ENCODE data around the gene CHMP2A. TPM values are rescaled to one million over a fixed set of nuclear protein-coding genes. Genes with fewer than 3 reads are reported as not detected.
A peak's percentile ranks its signal among the peaks of the same experiment; 100 is the strongest.
"Not testable (repeated sequence)": the region's sequence is repeated elsewhere in the genome, so short reads cannot be mapped to it uniquely, and the experiment has no call there.

CHMP2A gene
- polyA plus RNA-seq, 1 donor from 2014 or later, result 160 TPM

- Mint-ChIP-seq H3K4me3 (peak overlapping the region in 3 of 4 donors; percentile 8 to 79 (median 43)), H3K4me1 (peaks cover 22 to 25% (median 24%) of the 10 kb centered on the region in 3 donors)
- not testable (repeated sequence) for H3K36me3 Mint-ChIP-seq, H3K9me3 Mint-ChIP-seq, H3K27ac Mint-ChIP-seq, H3K27me3 Mint-ChIP-seq
These were observed 12.1 kb downstream of the CHMP2A start for GRCh38 chr19:58542641-58543372.

GRCh38 chr19:58539169-58539559 is 15.7 kb downstream of the CHMP2A start:
- H3K27me3 Mint-ChIP-seq, result peaks cover 16% of the 10 kb centered on the region
- H3K27ac Mint-ChIP-seq, result peak overlapping the region in 1 of 3 donors; percentile 10
- H3K4me3 Mint-ChIP-seq, result peak overlapping the region in 1 of 4 donors; percentile 68
- H3K4me1 Mint-ChIP-seq, result peaks cover 7 to 15% (median 9%) of the 10 kb centered on the region in 3 donors
- not testable (repeated sequence) for H3K9me3 Mint-ChIP-seq, H3K36me3 Mint-ChIP-seq

- peaks cover 15% of the 10 kb centered on the region for H3K27me3 Mint-ChIP-seq
- H3K4me3 Mint-ChIP-seq, result peak overlapping the region; percentile 41 to 87 (median 64)
- peak overlapping the region in 1 of 3 donors; percentile 10 for H3K27ac Mint-ChIP-seq
- H3K36me3 Mint-ChIP-seq, result peaks cover 2% of the 10 kb centered on the region
- H3K4me1 Mint-ChIP-seq, result peaks cover under 1 to 13% (median 4%) of the 10 kb centered on the region in 3 donors
- H3K9me3 Mint-ChIP-seq, result no peaks in the 10 kb centered on the region
These were observed 16.4 kb downstream of the CHMP2A start for GRCh38 chr19:58538257-58539168.

GRCh38 chr19:58536852-58537798 is 17.8 kb downstream of the CHMP2A start:
- Mint-ChIP-seq H3K27ac (peak overlapping the region in 1 of 3 donors; percentile 28), H3K4me1 (peaks cover 0 to 14% (median 2%) of the 10 kb centered on the region in 3 donors), H3K27me3 (peaks cover 17% of the 10 kb centered on the region), H3K36me3 (no peaks in the 10 kb centered on the region), H3K4me3 (peak overlapping the region; percentile 41 to 87 (median 58)), H3K9me3 (no peaks in the 10 kb centered on the region)

- peaks cover 17% of the 10 kb centered on the region for H3K27me3 Mint-ChIP-seq
- H3K27ac Mint-ChIP-seq, result no peak overlapping the region
- H3K4me3 Mint-ChIP-seq, result no peak overlapping the region
- no peaks in the 10 kb centered on the region for H3K9me3 Mint-ChIP-seq
- H3K4me1 Mint-ChIP-seq, result peaks cover 8 to 23% (median 10%) of the 10 kb centered on the region in 3 donors
- H3K36me3 Mint-ChIP-seq, result no peaks in the 10 kb centered on the region
These were observed 19.0 kb downstream of the CHMP2A start for GRCh38 chr19:58535857-58536256.

- H3K27ac Mint-ChIP-seq, result no peak overlapping the region
- H3K27me3 Mint-ChIP-seq, result peaks cover 5% of the 10 kb centered on the region
- H3K9me3 Mint-ChIP-seq, result no peaks in the 10 kb centered on the region
- H3K4me3 Mint-ChIP-seq, result peak overlapping the region in 3 of 4 donors; percentile 37 to 65 (median 38)
- peaks cover 9 to 20% (median 10%) of the 10 kb centered on the region in 3 donors for H3K4me1 Mint-ChIP-seq
- peaks cover 2% of the 10 kb centered on the region for H3K36me3 Mint-ChIP-seq
These were observed 23.7 kb downstream of the CHMP2A start for GRCh38 chr19:58531034-58531840.

GRCh38 chr19:58529405-58529804 is 25.5 kb downstream of the CHMP2A start:
- Mint-ChIP-seq H3K4me3 (no peak overlapping the region), H3K36me3 (peaks cover 2% of the 10 kb centered on the region), H3K4me1 (peaks cover 9 to 17% (median 10%) of the 10 kb centered on the region in 3 donors), H3K9me3 (no peaks in the 10 kb centered on the region), H3K27me3 (peaks cover 5% of the 10 kb centered on the region), H3K27ac (no peak overlapping the region)

- Mint-ChIP-seq H3K36me3 (peaks cover 2% of the 10 kb centered on the region), H3K4me1 (peaks cover 17 to 20% (median 17%) of the 10 kb centered on the region in 3 donors), H3K27ac (peak overlapping the region in 2 of 3 donors; percentile 50 to 77), H3K27me3 (peaks cover 2% of the 10 kb centered on the region), H3K9me3 (peaks cover 0 to 2% (median 0%) of the 10 kb centered on the region in 3 donors), H3K4me3 (peak overlapping the region in 1 of 4 donors; percentile 68)
These were observed 32.2 kb downstream of the CHMP2A start for GRCh38 chr19:58522709-58523108.

GRCh38 chr19:58521651-58522050 is 33.3 kb downstream of the CHMP2A start:
- Mint-ChIP-seq H3K27ac (peak overlapping the region in 1 of 3 donors; percentile 57), H3K9me3 (peaks cover 0 to 2% (median 0%) of the 10 kb centered on the region in 3 donors), H3K4me1 (peaks cover 17 to 20% (median 17%) of the 10 kb centered on the region in 3 donors), H3K36me3 (no peaks in the 10 kb centered on the region), H3K27me3 (peaks cover 2% of the 10 kb centered on the region), H3K4me3 (peak overlapping the region in 3 of 4 donors; percentile 39 to 69 (median 52))

GRCh38 chr19:58520257-58520599 is 34.7 kb downstream of the CHMP2A start:
- peaks cover 2% of the 10 kb centered on the region for H3K27me3 Mint-ChIP-seq
- no peaks in the 10 kb centered on the region for H3K36me3 Mint-ChIP-seq
- peaks cover 0 to 2% (median 0%) of the 10 kb centered on the region in 3 donors for H3K9me3 Mint-ChIP-seq
- H3K4me1 Mint-ChIP-seq, result peaks cover 20 to 23% (median 22%) of the 10 kb centered on the region in 3 donors
- H3K4me3 Mint-ChIP-seq, result peak overlapping the region; percentile 95 to 99 (median 98)
- peak overlapping the region; percentile 97 to 98 (median 97) for H3K27ac Mint-ChIP-seq

- peaks cover 0 to 2% (median 0%) of the 10 kb centered on the region in 3 donors for H3K9me3 Mint-ChIP-seq
- peaks cover 20 to 26% (median 23%) of the 10 kb centered on the region in 3 donors for H3K4me1 Mint-ChIP-seq
- peak within 1 kb of the TSS; percentile 95 to 99 (median 98) for H3K4me3 Mint-ChIP-seq
- peaks cover 2% of the 10 kb centered on the region for H3K27me3 Mint-ChIP-seq
- peak within 1 kb of the TSS; percentile 97 to 98 (median 97) for H3K27ac Mint-ChIP-seq
- H3K36me3 Mint-ChIP-seq, result peaks cover 3% of the 10 kb centered on the region
These were observed 35.3 kb downstream of the CHMP2A start, which contains the start of gene ZBTB45 for GRCh38 chr19:58519355-58520256. Gene ZBTB45 (minus strand): TSS chr19:58519810. CDS start chr19:58517673, 2,137 bp downstream.

GRCh38 chr19:58519087-58519354 is 35.9 kb downstream of the CHMP2A start:
- peaks cover 4% of the 10 kb centered on the region for H3K36me3 Mint-ChIP-seq
- peak overlapping the region; percentile 97 to 98 (median 97) for H3K27ac Mint-ChIP-seq
- H3K4me3 Mint-ChIP-seq, result peak overlapping the region; percentile 95 to 99 (median 98)
- peaks cover 22 to 28% (median 23%) of the 10 kb centered on the region in 3 donors for H3K4me1 Mint-ChIP-seq
- H3K9me3 Mint-ChIP-seq, result peaks cover 0 to 2% (median 0%) of the 10 kb centered on the region in 3 donors
- peaks cover 2% of the 10 kb centered on the region for H3K27me3 Mint-ChIP-seq

All from IgD-negative memory B cell (primary cell).